Epithelial cell of prostate (primary cell): ENCODE data around the gene GALNS.

Source experiments
- DNase-seq: peaks from one replicate; pipeline ENCODE4 v3.0.0-alpha.2; 2011; ENCODE audit warnings: low read depth, low spot score
- H3K27ac ChIP-seq: fragments of 450-650 bp; 2 replicates; pipeline ENCODE4 v1.5.1; 2017; ENCODE audit warnings: mild to moderate bottlenecking

The GALNS gene

GRCh38 chr16:88862968-88863367 is 6.2 kb upstream of the GALNS start:
- DNase-seq = no peak
- no peak overlapping the region for H3K27ac ChIP-seq

DNA sequence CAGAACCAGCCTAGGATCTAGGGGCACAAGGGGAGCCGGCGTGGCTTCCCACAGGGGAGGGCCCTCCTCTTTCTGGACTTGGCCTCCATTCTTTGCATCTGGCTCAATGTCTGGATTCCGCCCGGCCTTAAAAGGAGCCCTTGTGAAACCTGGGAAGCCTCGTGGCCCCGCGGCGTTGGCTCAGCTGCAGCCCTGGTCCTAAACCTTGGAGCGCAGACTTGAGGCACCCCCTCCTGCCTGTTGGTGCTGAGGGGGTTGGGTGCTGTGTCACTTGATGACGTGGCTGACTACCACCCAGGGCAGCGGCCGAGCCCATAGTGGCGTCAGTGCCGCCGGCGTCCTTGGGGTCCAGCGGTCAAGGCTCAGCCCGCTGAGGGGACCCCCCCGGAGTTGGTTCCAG is 4.6 kb upstream of the GALNS start:
- H3K27ac ChIP-seq = no peak overlapping the region
- no peak for DNase-seq

GRCh38 chr16:88859381-88860091 is 2.8 kb upstream of the GALNS start:
- no peak overlapping the region for H3K27ac ChIP-seq
- no peak for DNase-seq

- DNase-seq = peak; percentile 12
- peak overlapping the region; percentile 19 for H3K27ac ChIP-seq
Measured at GRCh38 chr16:88857728-88858339, 1.1 kb upstream of the GALNS start.

DNA sequence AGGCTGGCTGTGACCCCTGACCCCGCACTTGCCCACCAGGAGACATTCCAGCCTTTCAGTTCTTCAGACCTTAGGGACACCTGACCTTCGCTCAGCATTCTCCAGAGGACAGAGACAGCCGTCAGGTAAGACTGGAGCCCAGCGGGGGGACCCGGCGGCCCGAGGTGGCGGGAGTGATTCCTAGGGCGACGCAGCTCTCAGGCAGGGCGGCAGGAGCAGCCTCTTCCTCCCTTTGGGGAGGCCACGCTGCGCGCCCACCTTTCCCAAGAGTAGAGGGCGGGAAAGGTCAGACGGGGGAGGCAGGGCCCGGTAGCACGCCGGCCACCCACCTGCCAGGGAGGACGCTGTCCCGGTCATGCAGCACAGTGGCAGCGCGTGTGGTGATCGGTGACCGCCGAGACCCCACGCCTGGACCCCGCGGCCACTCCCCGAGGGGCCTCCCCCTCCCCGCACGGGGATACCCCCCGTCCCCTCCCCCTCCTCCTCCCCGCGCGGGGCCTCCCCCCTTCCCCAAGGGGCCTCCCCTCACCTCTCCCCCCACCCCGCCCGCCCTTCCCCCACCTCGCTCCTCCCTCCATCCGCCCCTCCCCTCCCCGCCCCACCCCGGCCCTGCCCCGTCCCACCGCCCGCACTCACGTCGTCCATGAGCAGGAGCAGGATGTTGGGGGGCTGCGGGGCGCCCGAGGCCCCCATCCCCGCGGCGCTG is 472 bp downstream of the GALNS start:
- DNase-seq = no peak
- H3K27ac ChIP-seq = no peak overlapping the region

DNA sequence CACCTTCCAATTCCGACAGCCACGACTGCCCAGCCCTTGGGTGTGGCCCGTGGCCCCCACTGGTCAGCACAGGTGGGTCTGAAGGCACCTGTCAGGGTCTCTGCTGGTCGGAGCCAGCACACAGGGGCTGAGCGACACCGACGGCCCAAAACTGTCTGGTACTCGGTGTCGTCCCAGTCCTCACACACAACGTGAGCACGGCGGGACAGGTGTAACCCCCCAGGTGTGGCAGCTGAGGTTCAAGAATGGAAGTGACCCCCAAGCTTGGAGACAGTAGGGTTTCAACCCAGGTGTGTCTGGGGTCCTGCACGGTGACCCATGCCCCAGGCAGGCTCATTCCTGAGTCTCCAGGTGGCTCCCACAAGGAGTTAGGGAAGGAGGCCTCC is 1.0 kb downstream of the GALNS start:
- no peak for DNase-seq

GRCh38 chr16:88855176-88855575 is 1.6 kb downstream of the GALNS start:
- no peak for DNase-seq
- no peak overlapping the region for H3K27ac ChIP-seq

More for the DNA sequence above, 1.0 kb downstream of the GALNS start:
- no peak overlapping the region for H3K27ac ChIP-seq

- DNase-seq = no peak
- no peak overlapping the region for H3K27ac ChIP-seq
Measured at GRCh38 chr16:88854306-88855111, 2.2 kb downstream of the GALNS start.

GRCh38 chr16:88853325-88853941 is 3.3 kb downstream of the GALNS start:
- no peak for DNase-seq
- H3K27ac ChIP-seq = no peak overlapping the region

- DNase-seq = no peak
- no peak overlapping the region for H3K27ac ChIP-seq
Measured at GRCh38 chr16:88851616-88852015, 5.1 kb downstream of the GALNS start.

DNA sequence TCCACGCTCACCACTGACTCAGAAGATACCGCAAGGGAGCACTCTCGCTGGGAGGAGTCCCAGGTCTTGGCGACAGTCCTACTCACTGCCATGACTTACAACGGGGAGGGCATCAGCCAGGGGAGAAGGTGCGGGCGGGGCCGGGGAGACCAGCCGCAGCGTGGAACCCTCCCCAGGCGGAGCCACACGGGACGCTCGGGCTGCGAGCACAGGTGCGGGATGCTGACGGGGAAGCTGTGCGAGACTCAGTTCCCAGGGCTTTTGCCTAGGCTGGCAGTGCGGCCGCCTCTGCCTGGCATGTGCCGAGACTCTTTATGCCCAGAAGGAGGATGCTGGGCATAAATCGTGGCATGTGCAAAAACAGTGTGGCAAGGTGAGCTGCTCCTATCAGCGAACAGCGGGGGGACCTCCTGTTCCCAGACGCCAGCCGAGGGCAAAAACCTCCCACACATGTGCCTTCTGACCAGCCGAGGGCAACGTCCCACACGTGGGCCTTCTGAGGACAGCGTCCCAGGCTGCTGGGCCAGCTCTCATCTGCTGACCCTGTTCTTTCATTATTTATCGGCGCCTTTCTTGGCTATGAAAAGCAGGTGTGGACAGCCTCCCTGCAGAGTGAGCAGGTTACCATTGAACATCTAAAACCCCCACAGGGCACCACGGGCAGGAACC is 6.1 kb downstream of the GALNS start:
- no peak overlapping the region for H3K27ac ChIP-seq
- DNase-seq = no peak

DNA sequence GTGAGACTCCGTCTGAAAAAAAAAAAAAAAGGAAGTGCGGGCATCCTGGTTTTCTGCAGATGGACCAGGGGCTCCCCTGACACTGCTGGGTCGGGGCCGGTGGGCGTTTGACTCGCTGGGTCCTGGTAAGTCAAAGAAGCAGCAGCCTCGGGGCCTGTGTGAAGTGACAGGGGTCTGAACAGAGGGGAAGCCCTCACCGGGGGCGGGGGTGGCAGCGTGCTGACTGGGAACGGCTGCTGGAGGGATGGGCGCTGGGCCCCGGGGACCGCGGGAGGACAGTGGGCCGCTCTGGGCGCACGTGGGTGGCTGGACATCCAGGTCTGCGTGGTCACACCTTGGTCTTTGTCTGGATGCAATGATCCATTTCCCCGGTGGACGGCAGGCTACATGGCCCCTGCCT is 8.2 kb downstream of the GALNS start:
- H3K27ac ChIP-seq = no peak overlapping the region
- DNase-seq = no peak

GRCh38 chr16:88847654-88848053 is 9.1 kb downstream of the GALNS start:
- no peak for DNase-seq
- H3K27ac ChIP-seq = no peak overlapping the region

DNA sequence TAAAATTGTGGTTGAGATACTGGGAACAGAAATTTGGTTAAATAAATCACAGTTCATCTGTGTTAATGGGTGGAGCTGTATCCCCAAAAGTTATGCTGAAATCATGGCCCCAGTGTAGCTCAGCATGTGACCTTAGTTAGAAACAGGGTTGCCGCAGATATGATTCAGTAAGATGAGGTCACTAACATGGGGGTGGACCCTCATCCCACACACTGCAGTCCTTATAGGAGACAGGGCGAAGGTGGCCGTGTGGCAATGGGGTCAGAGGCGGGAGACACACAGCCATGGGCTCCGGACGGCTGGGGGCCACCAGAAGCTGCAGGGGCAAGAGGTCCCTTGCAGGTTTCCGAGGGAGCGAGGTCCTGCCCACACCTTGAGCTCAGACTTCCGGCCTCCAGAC is 10.7 kb downstream of the GALNS start:
- H3K27ac ChIP-seq = no peak overlapping the region
- DNase-seq = no peak

DNA sequence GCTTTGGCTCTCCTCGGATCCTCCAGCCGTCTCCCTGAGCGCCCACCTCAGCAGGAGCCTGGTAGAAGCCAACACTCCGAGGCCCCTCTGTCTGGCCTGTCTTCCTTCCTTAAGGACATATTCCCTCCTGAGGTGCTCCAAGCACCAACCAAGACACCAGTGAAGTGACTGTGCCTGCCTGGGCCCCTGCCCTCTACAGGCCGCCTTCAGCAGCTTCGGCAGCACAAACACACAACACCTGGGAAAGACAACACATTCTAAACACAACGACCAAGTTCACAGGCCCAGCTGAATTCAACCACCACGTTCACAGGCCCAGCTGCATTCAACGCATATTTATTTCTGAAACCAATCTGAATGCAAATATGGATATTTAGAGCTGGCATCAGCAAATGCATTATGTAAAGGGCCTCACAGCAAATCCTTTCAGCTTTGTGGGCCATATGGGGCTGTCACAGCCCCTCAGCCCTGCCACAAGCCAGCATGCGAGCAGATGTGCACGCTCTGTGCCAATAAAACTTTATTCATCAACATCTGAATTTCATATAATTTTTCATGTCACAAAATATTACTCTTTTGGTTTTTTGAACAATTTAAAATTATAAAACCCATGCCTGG is 12.2 kb downstream of the GALNS start:
- H3K27ac ChIP-seq = no peak overlapping the region
- no peak for DNase-seq

DNA sequence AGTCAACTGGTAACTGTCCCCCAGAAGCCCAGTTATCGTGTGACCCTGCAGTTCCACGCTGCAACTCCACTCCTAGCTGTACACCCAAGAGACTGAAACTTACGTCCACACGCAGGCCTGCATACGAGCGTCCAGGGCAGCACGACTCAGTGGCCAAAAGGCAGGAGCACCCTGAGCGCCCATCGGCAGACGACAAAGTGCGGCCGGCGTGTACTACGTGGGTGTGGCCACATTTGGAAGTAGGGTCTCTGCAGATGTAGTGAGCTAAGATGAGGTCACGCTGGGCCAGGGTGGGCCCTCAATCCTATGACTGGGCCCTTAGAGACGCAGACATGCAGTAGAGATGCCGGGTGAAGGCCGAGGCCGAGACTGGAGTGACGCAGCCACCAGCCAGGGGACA is 13.5 kb downstream of the GALNS start:
- no peak overlapping the region for H3K27ac ChIP-seq
- no peak for DNase-seq

- H3K27ac ChIP-seq = no peak overlapping the region
- DNase-seq = no peak
Measured at GRCh38 chr16:88842806-88843205, 13.9 kb downstream of the GALNS start.

DNA sequence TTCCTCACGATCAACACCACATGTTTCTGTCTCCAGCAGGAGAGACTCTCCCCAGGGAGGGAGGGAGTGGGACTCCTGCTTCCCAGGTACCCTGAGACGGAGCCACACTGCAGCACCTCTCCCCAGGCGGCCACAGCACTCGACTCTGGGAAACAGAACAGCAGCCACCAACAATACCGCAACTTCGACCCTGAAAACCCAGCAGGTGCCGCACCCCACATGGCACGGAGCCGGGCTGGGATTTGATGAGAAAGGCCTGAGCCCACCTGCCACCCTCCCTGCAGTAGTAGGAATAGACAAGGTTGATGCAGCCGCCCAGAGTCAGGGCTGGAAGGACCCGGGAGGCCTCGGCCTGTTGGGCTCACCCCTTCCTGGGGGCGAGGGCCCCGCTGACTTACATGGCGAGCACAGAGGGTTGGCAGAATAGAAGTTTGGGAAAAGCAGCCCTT is 14.4 kb downstream of the GALNS start:
- H3K27ac ChIP-seq = no peak overlapping the region
- DNase-seq = no peak
